OCI-LY7 (cell line): ENCODE results near the gene RPS29. TPM values are rescaled to one million over a fixed set of nuclear protein-coding genes. Genes with fewer than 3 reads are reported as not detected.
A peak's percentile ranks its signal among the peaks of the same experiment; 100 is the strongest.

Experiments used
- BruUV-seq: library from RNA; stranded (reverse); fragments of 400-500 nt; replicated peaks from 2 replicates; lab custom pipeline; 2021; lab: Mats Ljungman, UMichigan
- CTCF ChIA-PET: fragments of 300-600 bp; sonication (Branson Sonifier 250); formaldehyde crosslinking; loops from one replicate; lab custom pipeline; 2022; ENCODE audit warnings: antibody characterized with exemption; ENCODE audit not compliant: unreplicated experiment; lab: Charles Lee
- POLR2A ChIA-PET: fragments of 300-600 bp; sonication (Branson Sonifier 250); formaldehyde crosslinking; loops from one replicate; lab custom pipeline; 2022; ENCODE audit warnings: antibody characterized with exemption; lab: Charles Lee
- DNase-seq: peaks from one replicate; pipeline ENCODE4 v3.0.0-alpha.2; 2015; ENCODE audit warnings: low spot score
- H2AFZ ChIP-seq: fragments of 200-600 bp; sonication (generic), shearing (Covaris generic); 2 replicates; pipeline ENCODE4 v1.6.1; 2014; ENCODE audit warnings: mild to moderate bottlenecking, antibody characterized with exemption, low read length, moderate library complexity
- H3K27ac ChIP-seq: fragments of 200-600 bp; sonication (generic); 2 replicates; pipeline ENCODE4 v1.5.1; 2014; ENCODE audit warnings: mixed run types, low read depth, mild to moderate bottlenecking, moderate library complexity, low read length, inconsistent platforms; ENCODE audit not compliant: poor library complexity, severe bottlenecking
- H3K36me3 ChIP-seq: fragments of 200-600 bp; sonication (generic); 2 replicates; pipeline ENCODE4 v1.6.1; 2014; ENCODE audit warnings: mild to moderate bottlenecking, antibody characterized with exemption, low read length, moderate library complexity, mixed read lengths; ENCODE audit not compliant: insufficient read depth
- H3K4me1 ChIP-seq: fragments of 200-600 bp; sonication (generic); 2 replicates; pipeline ENCODE4 v1.5.1; 2014; ENCODE audit warnings: mild to moderate bottlenecking, low read length; ENCODE audit not compliant: insufficient read depth, poor library complexity, severe bottlenecking
- H3K4me2 ChIP-seq: fragments of 200-600 bp; sonication (generic); 2 replicates; pipeline ENCODE4 v1.6.1; 2014; ENCODE audit warnings: mild to moderate bottlenecking, low read length
- H3K4me3 ChIP-seq: fragments of 200-600 bp; sonication (generic); 2 replicates; pipeline ENCODE4 v1.5.1; 2014; ENCODE audit warnings: mild to moderate bottlenecking, low read depth, low read length; ENCODE audit not compliant: poor library complexity, severe bottlenecking
- H3K79me2 ChIP-seq: fragments of 200-600 bp; sonication (generic); 2 replicates; pipeline ENCODE4 v1.6.1; 2016; ENCODE audit warnings: low read depth, mild to moderate bottlenecking, low read length, moderate library complexity, mixed read lengths; ENCODE audit not compliant: insufficient read depth
- H3K9me2 ChIP-seq: fragments of 200-600 bp; sonication (generic); 2 replicates; pipeline ENCODE4 v1.6.1; 2016; ENCODE audit warnings: mild to moderate bottlenecking, low read length, mixed read lengths; ENCODE audit not compliant: insufficient read depth
- H3K9me3 ChIP-seq: fragments of 200-600 bp; sonication (generic); 2 replicates; pipeline ENCODE4 v1.6.1; 2014; ENCODE audit warnings: mild to moderate bottlenecking, mixed run types, low read length, mixed read lengths
- H4K20me1 ChIP-seq: fragments of 200-600 bp; sonication (generic); 2 replicates; pipeline ENCODE4 v1.6.1; 2014; ENCODE audit warnings: mild to moderate bottlenecking, antibody characterized with exemption, low read length, moderate library complexity, mixed read lengths; ENCODE audit not compliant: insufficient read depth
- CTCF ChIP-seq: fragments of 200-600 bp; sonication (generic); conservative IDR thresholded peaks from 2 replicates; pipeline ENCODE4 v1.5.1; 2014; ENCODE audit warnings: mild to moderate bottlenecking, antibody characterized with exemption, low read length, moderate library complexity, mixed read lengths
- EZH2phosphoT487 ChIP-seq: fragments of 200-600 bp; sonication (generic); IDR thresholded peaks from 2 replicates; pipeline ENCODE4 v1.6.1; 2018; ENCODE audit warnings: low read depth, borderline replicate concordance, mild to moderate bottlenecking, mixed run types, antibody characterized with exemption, low read length, moderate library complexity, mixed read lengths
- intact Hi-C: fragments of 100-400 bp; cut with micrococcal nuclease; formaldehyde crosslinking; loops from one replicate; pipeline ENCODE4 v1.10.0; 2022; ENCODE audit not compliant: unreplicated experiment
- total RNA-seq, 2 experiments: library from RNA; depleted of rRNA in 1 of 2; stranded (reverse); fragments of >200 nt in 1 of 2; shearing (Covaris generic) in 1 of 2; gene quantifications; 2 replicates each; pipeline ENCODE4 v1.2.3, GENCODE V29; 2014 to 2022

Gene RPS29
- total RNA-seq, 2 experiments from 2014 or later = 2,518 to 6,504 TPM

DNA sequence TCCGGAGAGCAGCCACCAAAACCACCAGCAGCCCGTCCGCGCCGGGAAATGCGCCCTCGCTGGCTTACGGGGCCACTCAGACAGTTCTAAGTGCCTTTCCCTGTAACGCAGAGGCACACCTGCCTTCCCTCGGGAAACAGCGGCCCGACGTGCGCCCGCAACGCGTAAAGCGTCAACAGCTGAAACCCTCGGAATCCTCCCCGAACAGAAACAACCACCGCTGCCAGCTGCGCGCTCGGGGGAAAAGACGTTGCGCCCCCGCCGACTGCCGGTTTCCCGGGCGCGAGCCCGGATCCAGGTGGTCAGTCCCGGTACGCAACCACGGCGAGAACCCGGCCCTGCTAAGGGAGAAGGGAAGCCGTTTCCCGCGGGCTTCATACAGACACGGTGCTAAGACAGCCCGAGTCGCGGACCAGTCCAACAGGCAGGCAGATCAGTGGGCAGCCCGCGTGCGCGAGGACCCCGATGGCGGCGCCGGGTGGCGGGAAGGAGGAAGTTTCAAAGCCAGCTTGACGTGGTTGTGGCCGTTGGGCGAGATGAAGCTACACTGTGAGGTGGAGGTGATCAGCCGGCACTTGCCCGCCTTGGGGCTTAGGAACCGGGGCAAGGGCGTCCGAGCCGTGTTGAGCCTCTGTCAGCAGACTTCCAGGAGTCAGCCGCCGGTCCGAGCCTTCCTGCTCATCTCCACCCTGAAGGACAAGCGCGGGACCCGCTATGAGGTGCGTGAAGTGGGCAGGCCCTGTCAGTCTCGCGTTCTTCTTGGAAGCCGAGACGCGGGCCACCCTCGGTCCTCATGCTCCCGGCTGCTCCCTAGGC, 12.5 kb upstream of the RPS29 start, which contains the start of gene LRR1:
LRR1 (plus strand) TSS at position 456 of the 816 bp plus-strand sequence; CDS start at position 537, 81 bp downstream.
- peak; percentile 88 for DNase-seq
- Histone ChIP-seq H3K9me2 (no peaks in the 10 kb centered on the region), H3K4me3 (peak within 1 kb of the TSS; percentile 99), H3K9me3 (no peaks in the 10 kb centered on the region), H2AFZ (peak within 1 kb of the TSS; percentile 53; the same call in 1 of the 2 replicates), H4K20me1 (no peaks in the 10 kb centered on the region), H3K79me2 (peaks cover 69% of the 10 kb centered on the region), H3K27ac (peak within 1 kb of the TSS; percentile 94), H3K36me3 (peaks cover 34% of the 10 kb centered on the region), H3K4me1 (peaks cover 40% of the 10 kb centered on the region), H3K4me2 (peak within 1 kb of the TSS; percentile 80)
- ChIA-PET CTCF (interaction anchor here (1.5 kb wide), 1 partner anchor 36 kb away, joined by 5 read pairs; no protein-coding TSS in a partner anchor), POLR2A (interaction anchor here (0.9 to 3.3 kb wide), 9 partner anchors 9 to 373 kb away, joined by 3 to 28 read pairs (median 6); partner anchors contain the start of genes DNAAF2, MGAT2, RPL36AL and RPS29)
- intact Hi-C loops = loop anchor here (1.0 to 10.0 kb wide), 5 partner anchors 22 to 1226 kb away; partner anchors contain the start of genes KLHDC2, MGAT2 and RPL36AL
- no peak for TF ChIP-seq EZH2phosphoT487
- no peak for TF ChIP-seq CTCF
- no TSS peak for BruUV-seq

GRCh38 chr14:49598189-49598484, 12.0 kb upstream of the RPS29 start:
- POLR2A ChIA-PET = interaction anchor here (0.6 to 3.3 kb wide), 4 partner anchors 11 to 755 kb away, joined by 3 to 28 read pairs (median 15); partner anchors contain the start of genes MGAT2, RPL36AL and RPS29
- no TSS peak for BruUV-seq

More at GRCh38 chr14:49598189-49598484, 12.0 kb upstream of the RPS29 start:
- H3K4me2 ChIP-seq = peak overlapping the region; percentile 71
- no peaks in the 10 kb centered on the region for H3K9me3 ChIP-seq
- CTCF ChIA-PET = no interaction called here
- no peaks in the 10 kb centered on the region for H3K9me2 ChIP-seq
- intact Hi-C loops = loop anchor here (5.0 to 10.0 kb wide), 4 partner anchors 169 to 1227 kb away; partner anchors contain the start of gene KLHDC2
- peak overlapping the region; percentile 94 for H3K27ac ChIP-seq
- peaks cover 45% of the 10 kb centered on the region for H3K4me1 ChIP-seq
- H2AFZ ChIP-seq = peak overlapping the region; percentile 53; the same call in 1 of the 2 replicates
- no peak for DNase-seq
- H4K20me1 ChIP-seq = no peaks in the 10 kb centered on the region
- H3K4me3 ChIP-seq = peak overlapping the region; percentile 99
- TF ChIP-seq CTCF (no peak), EZH2phosphoT487 (no peak)
- H3K36me3 ChIP-seq = peaks cover 29% of the 10 kb centered on the region
- peaks cover 66% of the 10 kb centered on the region for H3K79me2 ChIP-seq
